DOHH2 (cell line): ENCODE results near the gene DHRS4.
"Not testable (repeated sequence)": the region's sequence is repeated elsewhere in the genome, so short reads cannot be mapped to it uniquely, and the experiment has no call there.

Source experiments
- H3F3A ChIP-seq: fragments of 200-600 bp; sonication (generic), shearing (Covaris generic); 2 replicates; pipeline ENCODE4 v1.6.0; 2016; ENCODE audit warnings: antibody characterized with exemption, mild to moderate bottlenecking; ENCODE audit not compliant: control insufficient read depth, insufficient read depth
- H3K27ac ChIP-seq: fragments of 200-600 bp; sonication (generic); 2 replicates; pipeline ENCODE4 v1.5.1; 2014; ENCODE audit warnings: low read depth, mild to moderate bottlenecking, low read length, moderate library complexity
- H3K27me3 ChIP-seq: fragments of 200-600 bp; sonication (generic); 2 replicates; pipeline ENCODE4 v1.6.1; 2014; ENCODE audit warnings: mild to moderate bottlenecking, low read length, mixed read lengths; ENCODE audit not compliant: control insufficient read depth
- H3K36me3 ChIP-seq: fragments of 200-600 bp; sonication (generic); 2 replicates; pipeline ENCODE4 v1.6.1; 2014; ENCODE audit warnings: mild to moderate bottlenecking, low read length, moderate library complexity, mixed read lengths; ENCODE audit not compliant: control insufficient read depth
- H3K4me1 ChIP-seq: fragments of 200-600 bp; sonication (generic); 2 replicates; pipeline ENCODE4 v1.6.1; 2014; ENCODE audit warnings: mild to moderate bottlenecking, low read length, mixed read lengths; ENCODE audit not compliant: control insufficient read depth
- H3K4me2 ChIP-seq: fragments of 200-600 bp; sonication (generic); 2 replicates; pipeline ENCODE4 v1.6.0; 2014; ENCODE audit warnings: mild to moderate bottlenecking, low read length, moderate library complexity
- H3K4me3 ChIP-seq: fragments of 200-600 bp; sonication (generic); 2 replicates; pipeline ENCODE4 v1.5.1; 2014; ENCODE audit warnings: mild to moderate bottlenecking, low read length, mixed read lengths
- H3K79me2 ChIP-seq: fragments of 200-600 bp; sonication (generic); 2 replicates; pipeline ENCODE4 v1.6.1; 2014; ENCODE audit warnings: mild to moderate bottlenecking, low read length, mixed read lengths; ENCODE audit not compliant: control insufficient read depth
- H3K9me2 ChIP-seq: fragments of 200-600 bp; sonication (generic); replicated peaks from 2 replicates; pipeline ENCODE4 v1.6.1; 2014; ENCODE audit warnings: mild to moderate bottlenecking, low read length, mixed read lengths; ENCODE audit not compliant: control insufficient read depth
- H3K9me3 ChIP-seq: fragments of 200-600 bp; sonication (generic); 2 replicates; pipeline ENCODE4 v1.6.1; 2014; ENCODE audit warnings: antibody characterized with exemption, low read length, mixed read lengths; ENCODE audit not compliant: control insufficient read depth, insufficient read depth
- H4K20me1 ChIP-seq: fragments of 200-600 bp; sonication (generic); 2 replicates; pipeline ENCODE4 v1.6.0; 2014; ENCODE audit warnings: low read depth, mild to moderate bottlenecking, antibody characterized with exemption, low read length, moderate library complexity; ENCODE audit not compliant: control insufficient read depth, insufficient read depth
- CTCF ChIP-seq: fragments of 200-600 bp; sonication (generic); IDR thresholded peaks from one replicate; pipeline ENCODE4 v1.5.1; 2014; ENCODE audit warnings: antibody characterized with exemption, mild to moderate bottlenecking, low read depth, low read length; ENCODE audit not compliant: poor library complexity, severe bottlenecking
- EZH2phosphoT487 ChIP-seq: fragments of 200-600 bp; sonication (generic); IDR thresholded peaks from 2 replicates; pipeline ENCODE4 v1.6.1; 2017; ENCODE audit warnings: borderline replicate concordance, mild to moderate bottlenecking, antibody characterized with exemption, low read length, moderate library complexity, mixed read lengths

DHRS4 gene

GRCh38 chr14:24006471-24006816, 52.9 kb downstream of the DHRS4 start:
- not testable (repeated sequence) for H4K20me1 ChIP-seq, H3F3A ChIP-seq, H3K36me3 ChIP-seq, H3K9me2 ChIP-seq, H3K27me3 ChIP-seq, H3K79me2 ChIP-seq, H3K27ac ChIP-seq, H3K9me3 ChIP-seq
- H3K4me2 ChIP-seq = peak overlapping the region; percentile 75
- peak overlapping the region; percentile 76 for H3K4me3 ChIP-seq
- H3K4me1 ChIP-seq = peaks cover 13% of the 10 kb centered on the region

GRCh38 chr14:24006817-24007652, 53.5 kb downstream of the DHRS4 start:
- not testable (repeated sequence) for H3K27me3 ChIP-seq, H3K9me3 ChIP-seq, H4K20me1 ChIP-seq, H3K79me2 ChIP-seq, H3K36me3 ChIP-seq, H3K9me2 ChIP-seq, H3F3A ChIP-seq, H3K27ac ChIP-seq
- H3K4me3 ChIP-seq = peak overlapping the region; percentile 76
- peaks cover 12% of the 10 kb centered on the region for H3K4me1 ChIP-seq
- H3K4me2 ChIP-seq = peak overlapping the region; percentile 75

- Histone ChIP-seq H3K36me3 (no peaks in the 10 kb centered on the region), H4K20me1 (no peaks in the 10 kb centered on the region), H3K4me2 (no peak overlapping the region; the same call in 1 of the 2 replicates), H3K79me2 (0 out of 2 replicates have a peak, but pooled peaks cover 4% of the 10 kb centered on the region), H3K27me3 (no peaks in the 10 kb centered on the region), H3F3A (no peaks in the 10 kb centered on the region), H3K9me3 (no peaks in the 10 kb centered on the region), H3K4me1 (peaks cover 16% of the 10 kb centered on the region), H3K27ac (no peak overlapping the region), H3K9me2 (no peaks in the 10 kb centered on the region), H3K4me3 (no peak overlapping the region)
- TF ChIP-seq CTCF (no peak), EZH2phosphoT487 (no peak)
These were observed 57.5 kb downstream of the DHRS4 start for GRCh38 chr14:24011051-24011450.

- H3K27ac ChIP-seq, H3K4me2 ChIP-seq, H3K9me2 ChIP-seq, H3K36me3 ChIP-seq, H3K9me3 ChIP-seq, H4K20me1 ChIP-seq, H3K4me1 ChIP-seq, H3K27me3 ChIP-seq, H3K79me2 ChIP-seq, H3K4me3 ChIP-seq, H3F3A ChIP-seq: not testable (repeated sequence)
These were observed 59.2 kb downstream of the DHRS4 start for GRCh38 chr14:24012726-24013273.
